Stimulated activated naive CD8-positive, alpha-beta T cell treated with anti-CD3 and anti-CD28 coated beads, Interleukin-15, amount 100 ng/mL, for 72 hours (primary cell): ENCODE data around the gene PROKR2.
A peak's percentile ranks its signal among the peaks of the same experiment; 100 is the strongest.

ENCODE experiments used
- ATAC-seq: fragments of 150-1000 bp; cut with Tn5 transposase; 2 replicates; pipeline ENCODE4 v1.10.0; 2021; ENCODE audit warnings: mild to moderate bottlenecking, moderate library complexity
- DNase-seq, 2 donors: peaks; one replicate each; pipeline ENCODE4 v3.0.0; 2021 to 2022
- H3K27ac Mint-ChIP-seq, 2 donors: one replicate each; pipeline ENCODE4 v1.8.0; 2022; ENCODE audit warnings: mild to moderate bottlenecking in 2 of 2, mixed read lengths in 2 of 2, moderate library complexity in 2 of 2
- H3K27me3 Mint-ChIP-seq: one replicate; pipeline ENCODE4 v1.8.0; 2022; ENCODE audit warnings: mixed read lengths
- H3K4me1 Mint-ChIP-seq: one replicate; pipeline ENCODE4 v1.8.0; 2022; ENCODE audit warnings: mild to moderate bottlenecking, mixed read lengths
- H3K4me3 Mint-ChIP-seq, 2 donors: one replicate each; pipeline ENCODE4 v1.8.0; 2022; ENCODE audit warnings: mild to moderate bottlenecking in 2 of 2, mixed read lengths in 2 of 2, moderate library complexity in 1 of 2
- H3K9me3 Mint-ChIP-seq, 2 donors: one replicate each; pipeline ENCODE4 v1.8.0; 2022; ENCODE audit warnings: mixed read lengths in 2 of 2

Gene PROKR2

DNA sequence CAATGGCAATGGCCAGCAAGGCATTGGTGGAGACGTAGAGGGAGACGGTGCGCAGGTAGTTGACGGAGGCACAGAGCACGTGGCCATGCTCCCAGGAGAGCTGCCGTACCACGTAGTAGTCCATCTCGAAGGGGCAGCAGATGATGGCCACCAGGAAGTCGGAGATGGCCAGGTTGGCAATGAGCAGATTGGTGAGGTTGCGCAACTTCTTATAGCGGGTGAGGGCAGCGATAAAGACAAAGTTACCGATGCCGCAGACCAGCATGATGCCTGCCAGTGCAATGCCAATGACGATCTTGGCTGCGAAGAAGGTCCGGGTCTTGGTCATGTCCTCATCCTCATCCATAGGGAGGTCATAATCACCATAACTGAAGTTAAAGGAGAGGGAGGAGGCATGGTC, 2.8 kb downstream of the PROKR2 start:
- peaks cover 11 to 26% of the 10 kb centered on the region in 2 donors for H3K9me3 Mint-ChIP-seq
- H3K4me3 Mint-ChIP-seq = no peak overlapping the region
- H3K27ac Mint-ChIP-seq = no peak overlapping the region
- peaks cover 69% of the 10 kb centered on the region for H3K27me3 Mint-ChIP-seq
- ATAC-seq (no peak), DNase-seq (no peak)
- peaks cover 12% of the 10 kb centered on the region for H3K4me1 Mint-ChIP-seq

DNA sequence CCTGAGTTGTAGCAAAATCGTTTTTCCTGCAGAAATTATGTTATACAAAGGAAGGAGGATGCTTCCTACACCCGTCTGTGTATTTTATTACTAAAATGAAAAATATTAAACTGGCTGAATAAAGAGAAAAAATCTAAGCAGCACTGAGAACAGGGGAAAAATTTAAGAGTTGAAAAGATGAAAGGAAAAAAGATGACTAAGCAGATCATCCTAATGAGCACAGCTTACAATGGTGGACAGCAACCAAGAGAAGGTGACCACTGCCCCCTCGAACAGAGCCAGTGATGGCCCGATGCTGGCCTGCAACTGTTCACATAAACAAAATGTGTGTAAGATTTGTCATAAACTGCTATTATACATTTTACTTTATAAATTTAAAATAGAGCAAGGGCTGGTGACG, 4.2 kb downstream of the PROKR2 start:
- Mint-ChIP-seq H3K27me3 (peaks cover 55% of the 10 kb centered on the region), H3K27ac (no peak overlapping the region), H3K4me3 (no peak overlapping the region), H3K4me1 (peaks cover 12% of the 10 kb centered on the region), H3K9me3 (peaks cover 24 to 38% of the 10 kb centered on the region in 2 donors)
- ATAC-seq (no peak), DNase-seq (no peak)

GRCh38 chr20:5309971-5310370, 6.8 kb downstream of the PROKR2 start:
- peaks cover 28 to 59% of the 10 kb centered on the region in 2 donors for H3K9me3 Mint-ChIP-seq
- H3K4me1 Mint-ChIP-seq = no peaks in the 10 kb centered on the region
- DNase-seq (no peak), ATAC-seq (no peak)
- no peak overlapping the region for H3K4me3 Mint-ChIP-seq
- peaks cover 36% of the 10 kb centered on the region for H3K27me3 Mint-ChIP-seq
- no peak overlapping the region for H3K27ac Mint-ChIP-seq

DNA sequence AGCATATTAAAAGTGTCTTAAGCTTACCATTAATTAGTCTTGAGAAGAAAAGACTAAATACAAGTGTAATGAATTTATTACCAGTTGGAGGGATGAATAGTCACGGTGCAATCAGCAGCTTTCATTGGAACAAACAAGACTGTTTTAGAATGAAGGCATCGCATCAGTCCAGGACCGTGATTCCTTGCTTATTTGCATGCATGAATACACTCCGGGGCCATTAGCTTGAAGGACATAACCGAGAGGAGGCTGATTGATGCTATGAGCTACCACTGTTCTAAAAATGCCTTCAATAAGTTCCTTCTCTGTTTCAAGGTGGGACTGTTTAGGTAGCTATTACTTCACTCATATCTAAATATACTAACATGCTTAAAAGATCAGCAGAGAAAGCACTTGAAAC, 17.9 kb downstream of the PROKR2 start:
- no peak for DNase-seq
- Mint-ChIP-seq H3K9me3 (no peaks in the 10 kb centered on the region), H3K4me3 (no peak overlapping the region), H3K27me3 (peaks cover 67% of the 10 kb centered on the region), H3K27ac (no peak overlapping the region), H3K4me1 (no peaks in the 10 kb centered on the region)
- ATAC-seq = no peak

DNA sequence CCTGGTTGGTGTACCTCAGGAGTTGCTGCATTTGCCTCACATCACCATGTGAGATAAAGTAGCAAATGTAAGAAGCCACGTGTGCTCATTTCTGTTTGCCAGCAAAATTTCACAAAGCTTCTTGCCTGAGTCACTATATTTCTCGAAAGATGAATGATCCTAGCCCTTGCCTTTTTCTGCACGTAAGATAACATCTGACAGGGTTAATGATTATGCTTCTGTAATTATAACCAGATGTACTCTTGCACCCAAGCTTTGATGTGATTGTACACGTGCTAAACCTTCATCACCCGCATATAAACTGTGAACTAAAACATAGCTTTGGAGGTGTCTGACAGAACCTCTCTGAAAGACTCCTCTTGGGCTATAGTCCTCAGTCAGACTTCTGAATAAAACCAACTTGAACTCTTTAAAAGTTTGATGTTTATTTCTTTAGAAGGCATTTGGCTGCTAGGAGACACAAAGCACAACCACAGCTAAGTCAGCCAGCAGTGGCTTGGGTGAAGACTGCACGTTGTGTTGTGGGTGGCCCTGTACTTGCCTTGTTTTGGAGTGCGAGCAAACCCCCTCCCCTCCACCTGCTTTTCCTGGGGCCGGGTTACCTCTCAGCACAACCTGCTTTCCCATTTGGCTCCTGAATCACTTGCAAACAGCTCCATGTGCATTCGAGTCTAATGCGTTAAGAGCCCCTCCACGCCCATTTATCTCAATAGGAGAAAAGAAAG, 19.3 kb downstream of the PROKR2 start:
- no peak for DNase-seq
- H3K4me3 Mint-ChIP-seq = no peak overlapping the region
- ATAC-seq = no peak
- H3K27ac Mint-ChIP-seq = peak overlapping the region in 1 of 2 donors; percentile 51
- peaks cover 63% of the 10 kb centered on the region for H3K27me3 Mint-ChIP-seq
- H3K4me1 Mint-ChIP-seq = no peaks in the 10 kb centered on the region
- H3K9me3 Mint-ChIP-seq = no peaks in the 10 kb centered on the region

- H3K27me3 Mint-ChIP-seq = peaks cover 51% of the 10 kb centered on the region
- H3K4me1 Mint-ChIP-seq = no peaks in the 10 kb centered on the region
- no peak overlapping the region for H3K4me3 Mint-ChIP-seq
- no peak for ATAC-seq
- no peak for DNase-seq
- no peak overlapping the region for H3K27ac Mint-ChIP-seq
- H3K9me3 Mint-ChIP-seq = no peaks in the 10 kb centered on the region
Observed at GRCh38 chr20:5290596-5290995, 26.2 kb downstream of the PROKR2 start.

DNA sequence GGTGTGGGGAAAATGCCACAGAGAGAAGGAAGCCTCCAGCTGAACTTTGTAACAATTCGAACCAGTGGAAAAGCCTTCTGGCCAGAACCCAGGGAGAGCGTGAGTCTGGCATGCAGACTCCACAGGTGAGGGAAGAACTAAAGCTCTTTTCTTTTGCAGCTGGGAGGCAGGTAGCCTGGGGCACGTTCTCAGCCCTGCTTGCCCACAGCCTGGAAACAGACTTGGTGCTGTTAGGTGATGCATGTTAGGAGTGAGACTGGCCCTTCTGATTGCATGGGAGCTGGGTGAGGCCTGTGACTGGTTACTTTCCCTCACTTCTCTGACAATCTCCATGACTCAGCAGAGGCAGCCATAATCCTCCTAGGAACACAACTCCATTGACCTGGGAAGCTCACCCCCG, 34.2 kb downstream of the PROKR2 start:
- ATAC-seq (no peak), DNase-seq (no peak)
- Mint-ChIP-seq H3K4me3 (no peak overlapping the region), H3K27ac (no peak overlapping the region), H3K4me1 (no peaks in the 10 kb centered on the region), H3K9me3 (peaks cover 0 to 7% of the 10 kb centered on the region in 2 donors), H3K27me3 (peaks cover 62% of the 10 kb centered on the region)

DNA sequence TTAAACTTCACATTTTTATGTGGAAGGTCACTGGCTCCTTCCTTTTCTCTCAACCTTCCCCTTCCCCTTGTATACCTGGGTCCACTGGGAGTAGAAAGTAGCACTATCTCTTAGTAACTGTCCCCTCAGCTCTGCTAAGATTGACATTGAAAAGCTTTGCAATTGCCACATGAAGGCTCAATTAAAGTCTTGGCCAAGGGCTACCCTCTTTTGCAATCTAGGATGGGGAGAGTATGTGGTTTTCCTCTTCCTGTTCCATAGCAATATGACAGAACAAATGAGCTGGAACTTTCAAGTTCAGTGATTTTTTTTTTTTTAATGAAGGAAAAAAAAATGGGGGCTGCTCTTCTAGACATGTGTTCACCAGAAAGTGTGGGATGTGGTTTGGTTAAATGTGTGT, 37.1 kb downstream of the PROKR2 start:
- ATAC-seq (no peak), DNase-seq (no peak)
- Mint-ChIP-seq H3K27me3 (peaks cover 39% of the 10 kb centered on the region), H3K27ac (no peak overlapping the region), H3K4me3 (no peak overlapping the region), H3K4me1 (no peaks in the 10 kb centered on the region), H3K9me3 (peaks cover 4 to 7% of the 10 kb centered on the region in 2 donors)

DNA sequence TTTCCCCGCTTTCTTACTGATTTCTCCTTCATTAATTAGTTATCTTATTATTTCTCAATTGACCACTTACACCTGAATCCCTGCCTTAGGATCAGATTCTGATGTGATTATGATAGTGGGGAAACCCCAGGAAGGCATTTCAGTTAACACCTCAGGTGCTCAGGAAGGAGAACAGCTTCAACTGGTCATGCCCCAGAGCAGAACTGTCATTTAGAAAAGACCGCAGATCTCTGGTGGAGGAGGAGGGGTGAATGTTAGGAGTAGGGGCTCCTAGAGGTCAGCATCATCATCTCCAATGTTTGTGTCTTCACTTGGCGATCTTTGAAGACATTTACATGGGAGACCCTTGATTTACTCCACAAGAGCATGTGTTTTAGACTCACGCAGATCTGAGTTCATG, 44.5 kb downstream of the PROKR2 start:
- DNase-seq = no peak
- H3K4me3 Mint-ChIP-seq = no peak overlapping the region
- peaks cover 37% of the 10 kb centered on the region for H3K27me3 Mint-ChIP-seq
- ATAC-seq = no peak
- no peak overlapping the region for H3K27ac Mint-ChIP-seq
- no peaks in the 10 kb centered on the region for H3K4me1 Mint-ChIP-seq
- peaks cover 0 to 4% of the 10 kb centered on the region in 2 donors for H3K9me3 Mint-ChIP-seq

DNA sequence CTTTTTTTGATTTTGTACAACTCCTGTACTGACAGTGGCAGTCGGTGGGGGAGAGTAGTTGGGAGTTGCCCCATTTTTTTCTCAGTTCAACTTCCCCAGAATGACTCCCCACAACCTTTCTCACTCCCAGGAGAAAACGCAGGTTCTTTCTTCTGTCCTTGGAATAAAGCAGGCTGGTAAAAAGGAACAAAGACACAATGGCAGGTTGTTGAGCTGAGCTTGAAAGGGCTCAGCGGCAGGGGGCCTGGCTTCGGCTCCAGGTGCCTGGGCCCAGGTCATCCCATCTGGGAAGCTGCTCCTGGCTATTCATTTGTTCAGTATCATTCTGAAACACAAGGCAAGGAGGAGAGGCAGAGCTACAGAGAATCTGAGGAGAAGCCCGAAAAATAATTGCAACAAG, 46.2 kb downstream of the PROKR2 start:
- Mint-ChIP-seq H3K27ac (no peak overlapping the region), H3K4me3 (no peak overlapping the region)

GRCh38 chr20:5268449-5268848, 48.3 kb downstream of the PROKR2 start:
- H3K4me3 Mint-ChIP-seq = no peak overlapping the region

More for the DNA sequence above, 46.2 kb downstream of the PROKR2 start:
- H3K27me3 Mint-ChIP-seq = peaks cover 40% of the 10 kb centered on the region
- DNase-seq (no peak), ATAC-seq (no peak)
- H3K4me1 Mint-ChIP-seq = no peaks in the 10 kb centered on the region
- H3K9me3 Mint-ChIP-seq = peaks cover 0 to 4% of the 10 kb centered on the region in 2 donors

DNA sequence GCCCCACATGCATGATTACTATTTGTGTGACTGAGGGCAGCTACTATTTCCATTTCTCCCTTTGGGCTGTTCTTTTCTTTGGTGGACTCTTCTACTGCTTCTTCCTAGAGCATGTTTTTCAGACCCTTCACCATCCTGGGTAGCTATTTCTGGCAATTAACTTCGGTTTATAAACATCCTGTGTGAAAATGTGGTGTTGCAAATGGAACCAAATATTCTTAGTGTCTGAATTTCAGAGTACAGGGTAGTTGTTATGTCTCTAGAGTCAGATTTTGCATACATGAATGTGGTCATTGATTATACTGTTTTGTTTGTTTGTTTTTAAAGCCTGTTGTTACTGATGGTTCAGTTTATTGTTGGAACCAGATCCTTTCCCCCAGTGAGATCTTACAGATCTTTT, 49.7 kb downstream of the PROKR2 start:
- no peak overlapping the region for H3K4me3 Mint-ChIP-seq
- DNase-seq (no peak), ATAC-seq (no peak)
- H3K27me3 Mint-ChIP-seq = peaks cover 50% of the 10 kb centered on the region
- no peak overlapping the region for H3K27ac Mint-ChIP-seq
- H3K4me1 Mint-ChIP-seq = no peaks in the 10 kb centered on the region
- no peaks in the 10 kb centered on the region for H3K9me3 Mint-ChIP-seq

More at GRCh38 chr20:5268449-5268848, 48.3 kb downstream of the PROKR2 start:
- Mint-ChIP-seq H3K4me1 (no peaks in the 10 kb centered on the region), H3K27me3 (peaks cover 52% of the 10 kb centered on the region), H3K27ac (no peak overlapping the region), H3K9me3 (no peaks in the 10 kb centered on the region)
- DNase-seq = no peak
- no peak for ATAC-seq
